ENCODE measurements around the gene FZD10.

GRCh38 chr12:130131025-130131424 is 31.2 kb upstream of the FZD10 start:
- TF ChIP-seq CTCF (IDR thresholded peaks at IDR 0.05; ENCODE audit: insufficient read depth, low read length) = no peak
- TF ChIP-seq REST (IDR thresholded peaks at IDR 0.05; ENCODE audit: insufficient replicate concordance, low read depth) = no peak
- no peak for TF ChIP-seq GABPA (IDR thresholded peaks at IDR 0.05; ENCODE audit: low read depth)
- TF ChIP-seq POLR2AphosphoS5 (IDR thresholded peaks at IDR 0.05; ENCODE audit: low read depth) = no peak

Measured in HL-60 (cell line).